K562 (cell line): ENCODE measurements around the gene IL4I1. TPM values are rescaled to one million over a fixed set of nuclear protein-coding genes. Genes with fewer than 3 reads are reported as not detected.

Experiments
- ATAC-seq: fragments of 200-7000 bp; cut with Tn5 transposase; 3 replicates; pipeline ENCODE4 v1.9.1; 2020; ENCODE audit warnings: moderate library complexity
- BruUV-seq: library from RNA; stranded (reverse); fragments of 400-500 nt; replicated peaks from 2 replicates; lab custom pipeline; 2021; lab: Mats Ljungman, UMichigan
- CTCF ChIA-PET: fragments of 300-600 bp; formaldehyde crosslinking; extraction: SDS; loops from one replicate; lab custom pipeline; 2021; ENCODE audit warnings: low intra/inter-chr PET ratio; lab: Yijun Ruan, JAX
- POLR2A ChIA-PET: fragments of 300-600, 350-650 bp; sonication (Branson Sonifier 250); formaldehyde crosslinking; extraction: SDS; loops from one replicate; lab custom pipeline; 2021; ENCODE audit warnings: antibody characterized with exemption, inconsistent platforms; lab: Yijun Ruan, JAX
- DNase-seq, 4 experiments: peaks; one replicate each; pipeline versions ENCODE4 v3.0.0 to v3.0.0-alpha.2; 2011 to 2018; ENCODE audit warnings: low spot score in 3 of 4, mixed read lengths in 3 of 4; ENCODE audit errors: extremely low read depth in 1 of 4
- FAIRE-seq: peaks from 2 replicates; lab custom pipeline; 2011; peaks lifted over from hg19 to GRCh38; lab: Jason Lieb, UNC
- H2AFZ ChIP-seq: 2 replicates; pipeline ENCODE4 v1.6.0; 2011; ENCODE audit warnings: low read depth, low read length, control low read depth, inconsistent platforms
- H3K27ac ChIP-seq: fragments of 200-600 bp; 3 replicates; pipeline ENCODE4 v1.8.0; 2011; ENCODE audit warnings: low read depth, mild to moderate bottlenecking, control low read depth, inconsistent platforms, low read length, moderate library complexity, mixed read lengths; ENCODE audit errors: extremely low read depth
- H3K27me3 ChIP-seq, 2 experiments: fragments of 300-600 bp in 1 of 2; 2 replicates in 1 of 2; 3 replicates in 1 of 2; pipeline versions ENCODE4 v1.6.0 to v1.8.0; 2011; ENCODE audit warnings: inconsistent platforms in 2 of 2, low read length in 2 of 2, mild to moderate bottlenecking in 1 of 2, mixed read lengths in 1 of 2, moderate library complexity in 1 of 2; ENCODE audit not compliant: control insufficient read depth in 2 of 2, insufficient read depth in 2 of 2
- H3K36me3 ChIP-seq: fragments of 300-600 bp; 3 replicates; pipeline ENCODE4 v1.8.0; 2011; ENCODE audit warnings: mild to moderate bottlenecking, low read length, inconsistent platforms; ENCODE audit not compliant: control insufficient read depth, insufficient read depth
- H3K4me1 ChIP-seq, 2 experiments: fragments of 200-600 bp in 1 of 2; replicated peaks in 1 of 2; 2 replicates in 1 of 2; 3 replicates in 1 of 2; pipeline versions ENCODE4 v1.5.1 to v1.8.0; 2011; ENCODE audit warnings: inconsistent platforms in 2 of 2, low read length in 2 of 2, mild to moderate bottlenecking in 1 of 2, mixed read lengths in 1 of 2, moderate library complexity in 1 of 2; ENCODE audit not compliant: control insufficient read depth in 2 of 2, insufficient read depth in 2 of 2
- H3K4me2 ChIP-seq: 2 replicates; pipeline ENCODE4 v1.6.1; 2011; ENCODE audit warnings: low read length, control low read depth, inconsistent platforms, mixed read lengths; ENCODE audit not compliant: insufficient read depth
- H3K4me3 ChIP-seq: fragments of 200-600 bp; sonication (generic), shearing (Covaris generic); 2 replicates; pipeline ENCODE4 v1.5.1; 2016; ENCODE audit warnings: control low read depth, inconsistent platforms
- H3K79me2 ChIP-seq: fragments of 200-600 bp; 3 replicates; pipeline ENCODE4 v1.8.0; 2011; ENCODE audit warnings: low read length, inconsistent platforms; ENCODE audit not compliant: control insufficient read depth, insufficient read depth
- H3K9ac ChIP-seq, 2 experiments: 2 replicates each; pipeline versions ENCODE4 v1.6.0 to v1.6.1; 2011; ENCODE audit warnings: low read depth in 2 of 2, low read length in 2 of 2, control low read depth in 1 of 2, inconsistent platforms in 1 of 2, mild to moderate bottlenecking in 1 of 2, mixed read lengths in 1 of 2; ENCODE audit not compliant: insufficient read depth in 1 of 2
- H3K9me1 ChIP-seq: one replicate; pipeline ENCODE4 v1.6.0; 2011; ENCODE audit warnings: inconsistent platforms, mild to moderate bottlenecking, low read length, moderate library complexity; ENCODE audit not compliant: control insufficient read depth, insufficient read depth
- H3K9me3 ChIP-seq: replicated peaks from 2 replicates; pipeline ENCODE4 v1.5.1; 2011; ENCODE audit warnings: low read depth, low read length, inconsistent platforms; ENCODE audit not compliant: control insufficient read depth, insufficient read depth
- H4K20me1 ChIP-seq: replicated peaks from 2 replicates; pipeline ENCODE4 v1.6.1; 2011; ENCODE audit warnings: low read length, inconsistent platforms, mixed read lengths; ENCODE audit not compliant: control insufficient read depth, insufficient read depth
- DLX4 ChIP-seq: fragments of 250-450 bp; sonication (Bioruptor Pico); IDR thresholded peaks from 2 replicates; pipeline ENCODE4 v1.6.1; 2021; ENCODE audit warnings: mild to moderate bottlenecking
- ELF2 ChIP-seq: fragments of 250-450 bp; sonication (Bioruptor Pico); IDR thresholded peaks from 2 replicates; pipeline ENCODE4 v1.5.0; 2021; ENCODE audit warnings: mild to moderate bottlenecking
- HLTF ChIP-seq: fragments of 450-650 bp; IDR thresholded peaks from 2 replicates; pipeline ENCODE4 v1.6.1; 2016
- HMGN3 ChIP-seq: IDR thresholded peaks from 2 replicates; pipeline ENCODE4 v1.6.1; 2011; ENCODE audit warnings: borderline replicate concordance, low read depth, mild to moderate bottlenecking, mixed read lengths, low read length; ENCODE audit not compliant: insufficient read length; ENCODE audit errors: extremely low read depth
- MEF2A ChIP-seq: IDR thresholded peaks from 2 replicates; pipeline ENCODE4 v1.6.1; 2011; ENCODE audit warnings: low read depth, mild to moderate bottlenecking, low read length, moderate library complexity; ENCODE audit not compliant: control insufficient read depth
- MLLT1 ChIP-seq, 2 experiments: fragments of 450-650 bp; IDR thresholded peaks; 2 replicates each; pipeline ENCODE4 v1.6.1; 2016
- NFATC3 ChIP-seq: fragments of 450-650 bp; IDR thresholded peaks from 2 replicates; pipeline ENCODE4 v1.6.1; 2017; ENCODE audit warnings: mild to moderate bottlenecking
- RBM22 ChIP-seq: fragments of 200-400 bp; formaldehyde crosslinking; IDR thresholded peaks from 2 replicates; pipeline ENCODE4 v1.6.1; 2018; ENCODE audit warnings: low read length, low read depth; ENCODE audit not compliant: poor library complexity, severe bottlenecking
- SOX6 ChIP-seq: fragments of 450-650 bp; IDR thresholded peaks from 2 replicates; pipeline ENCODE4 v1.6.1; 2014; ENCODE audit warnings: mild to moderate bottlenecking
- SREBF2 ChIP-seq: sonication (generic); formaldehyde crosslinking; IDR thresholded peaks from 2 replicates; pipeline ENCODE4 v1.4.0; 2020; ENCODE audit warnings: mild to moderate bottlenecking, missing genetic modification reagents
- TOE1 ChIP-seq, 2 experiments: fragments of 450-650 bp in 1 of 2; sonication (generic) in 1 of 2; formaldehyde crosslinking in 1 of 2; IDR thresholded peaks; 2 replicates each; pipeline versions ENCODE4 v1.7.1 to v1.8.0; 2016 to 2022; ENCODE audit warnings: borderline replicate concordance in 2 of 2, mild to moderate bottlenecking in 2 of 2, antibody characterized with exemption in 1 of 2, inconsistent platforms in 1 of 2, low read depth in 1 of 2, missing genetic modification reagents in 1 of 2, moderate library complexity in 1 of 2
- WGBS: fragments of 100-300 bp; shearing (Covaris generic); methylation state at CpG from one replicate; pipeline ENCODE4 v1.1.6; 2016; ENCODE audit warnings: low coverage, mixed read lengths; ENCODE audit not compliant: insufficient coverage; ENCODE audit errors: missing lambda C conversion rate; 5-methylcytosine and 5-hydroxymethylcytosine counted together
- in situ Hi-C: fragments of 300-500 bp; cut with MboI; formaldehyde crosslinking; loops from 4 replicates; pipeline ENCODE4 v1.15.0; 2018; ENCODE audit warnings: inconsistent platforms, mixed read lengths
- intact Hi-C: fragments of 100-400 bp; cut with micrococcal nuclease; formaldehyde crosslinking; loops from 2 replicates; pipeline ENCODE4 v1.14.2; 2022
- polyA plus RNA-seq, 8 experiments: library from polyadenylated mRNA; depleted of rRNA in 4 of 8; stranded (reverse) in 5 of 8; unstranded in 3 of 8; fragments of >200 nt; fragmentation: Nextera tagmentation in 2 of 8; fragmentation: Illumina TruSeq in 1 of 8; extraction: Ambion mirVana in 2 of 8; extraction: Trizol in 1 of 8; gene quantifications; 2 replicates each; pipeline versions ENCODE4 v1.2.1 to v1.2.3, GENCODE V29; 2011 to 2014; ENCODE audit warnings: inconsistent platforms in 1 of 8, missing spikeins in 1 of 8
- total RNA-seq, 7 experiments: library from RNA; depleted of rRNA in 6 of 7; stranded (reverse); fragments of >200 nt in 6 of 7; fragmentation: Illumina TruSeq in 2 of 7; extraction: Trizol in 2 of 7; gene quantifications; 2 replicates each; pipeline versions ENCODE4 v1.2.1 to v1.2.3, GENCODE V29; 2011 to 2021; ENCODE audit warnings: low replicate concordance in 1 of 7
- TF ChIP-seq, protein P1 (sequence below): fragments of 450-650 bp; IDR thresholded peaks from 2 replicates; pipeline ENCODE4 v1.6.1; 2018; ENCODE audit not compliant: partially characterized antibody
- TF ChIP-seq, protein P2 (sequence below): fragments of 450-650 bp; IDR thresholded peaks from 2 replicates; pipeline ENCODE4 v1.7.0; 2016; ENCODE audit warnings: borderline replicate concordance

The IL4I1 gene
- total and polyA plus RNA-seq, 9 of the 15 experiments (the other 6 are each of a cell fraction or from before 2014, with no cell fraction given) = 0.06 to 0.95 (median 0.43) TPM; not detected in 2

DNA sequence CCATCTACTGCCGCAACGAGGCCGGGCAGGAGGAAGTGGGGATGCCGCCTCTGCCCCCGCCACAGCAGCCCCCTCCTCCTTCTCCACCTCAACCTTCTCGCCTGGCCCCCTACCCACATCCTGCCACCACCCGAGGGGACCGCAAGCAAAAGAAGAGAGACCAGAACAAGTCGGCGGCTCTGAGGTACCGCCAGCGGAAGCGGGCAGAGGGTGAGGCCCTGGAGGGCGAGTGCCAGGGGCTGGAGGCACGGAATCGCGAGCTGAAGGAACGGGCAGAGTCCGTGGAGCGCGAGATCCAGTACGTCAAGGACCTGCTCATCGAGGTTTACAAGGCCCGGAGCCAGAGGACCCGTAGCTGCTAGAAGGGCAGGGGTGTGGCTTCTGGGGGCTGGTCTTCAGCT, 36.0 kb upstream of the IL4I1 start (continued):
- peak; percentile 26 for TF ChIP-seq HMGN3
- TF ChIP-seq RBM22 = peak; percentile 98
- no peak for TF ChIP-seq MEF2A
- TF ChIP-seq, protein P1, sequence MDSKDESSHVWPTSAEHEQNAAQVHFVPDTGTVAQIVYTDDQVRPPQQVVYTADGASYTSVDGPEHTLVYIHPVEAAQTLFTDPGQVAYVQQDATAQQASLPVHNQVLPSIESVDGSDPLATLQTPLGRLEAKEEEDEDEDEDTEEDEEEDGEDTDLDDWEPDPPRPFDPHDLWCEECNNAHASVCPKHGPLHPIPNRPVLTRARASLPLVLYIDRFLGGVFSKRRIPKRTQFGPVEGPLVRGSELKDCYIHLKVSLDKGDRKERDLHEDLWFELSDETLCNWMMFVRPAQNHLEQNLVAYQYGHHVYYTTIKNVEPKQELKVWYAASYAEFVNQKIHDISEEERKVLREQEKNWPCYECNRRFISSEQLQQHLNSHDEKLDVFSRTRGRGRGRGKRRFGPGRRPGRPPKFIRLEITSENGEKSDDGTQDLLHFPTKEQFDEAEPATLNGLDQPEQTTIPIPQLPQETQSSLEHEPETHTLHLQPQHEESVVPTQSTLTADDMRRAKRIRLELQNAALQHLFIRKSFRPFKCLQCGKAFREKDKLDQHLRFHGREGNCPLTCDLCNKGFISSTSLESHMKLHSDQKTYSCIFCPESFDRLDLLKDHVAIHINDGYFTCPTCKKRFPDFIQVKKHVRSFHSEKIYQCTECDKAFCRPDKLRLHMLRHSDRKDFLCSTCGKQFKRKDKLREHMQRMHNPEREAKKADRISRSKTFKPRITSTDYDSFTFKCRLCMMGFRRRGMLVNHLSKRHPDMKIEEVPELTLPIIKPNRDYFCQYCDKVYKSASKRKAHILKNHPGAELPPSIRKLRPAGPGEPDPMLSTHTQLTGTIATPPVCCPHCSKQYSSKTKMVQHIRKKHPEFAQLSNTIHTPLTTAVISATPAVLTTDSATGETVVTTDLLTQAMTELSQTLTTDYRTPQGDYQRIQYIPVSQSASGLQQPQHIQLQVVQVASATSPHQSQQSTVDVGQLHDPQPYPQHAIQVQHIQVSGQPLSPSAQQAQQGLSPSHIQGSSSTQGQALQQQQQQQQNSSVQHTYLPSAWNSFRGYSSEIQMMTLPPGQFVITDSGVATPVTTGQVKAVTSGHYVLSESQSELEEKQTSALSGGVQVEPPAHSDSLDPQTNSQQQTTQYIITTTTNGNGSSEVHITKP = no peak
- TF ChIP-seq ELF2 = 0 out of 2 replicates have a peak, but pooled peaks have one; percentile 18
- TF ChIP-seq DLX4 (CRISPR knock-in tag) = no peak

DNA sequence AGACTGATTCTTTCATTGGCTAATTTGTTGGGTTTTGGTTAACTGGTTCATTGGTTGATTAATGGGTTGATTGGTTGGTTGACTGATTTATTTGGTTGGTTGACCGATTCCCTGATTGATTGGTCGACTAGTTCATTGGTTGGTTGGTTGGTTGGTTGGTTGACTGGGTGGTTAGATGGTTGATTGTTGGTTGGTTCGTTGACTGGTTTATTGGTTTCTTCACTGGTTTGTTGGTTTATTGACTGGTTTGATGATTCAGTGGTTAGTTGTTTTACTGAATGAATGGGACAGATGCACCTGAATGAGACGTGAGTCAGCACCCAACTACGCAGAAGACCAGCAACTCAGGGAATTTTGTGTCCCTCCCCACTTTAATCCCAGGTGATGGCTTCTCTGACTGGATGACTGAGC, 35.4 kb upstream of the IL4I1 start:
- Histone ChIP-seq H3K4me3 (no peak overlapping the region), H4K20me1 (peaks cover 12% of the 10 kb centered on the region), H3K9me1 (peaks cover 5% of the 10 kb centered on the region), H3K9me3 (no peaks in the 10 kb centered on the region), H2AFZ (no peak overlapping the region), H3K79me2 (peaks cover 41% of the 10 kb centered on the region), H3K4me2 (no peak overlapping the region), H3K36me3 (peaks cover 20% of the 10 kb centered on the region), H3K27me3 (no peaks in the 10 kb centered on the region), H3K27ac (no peak overlapping the region), H3K9ac (no peak overlapping the region), H3K4me1 (peaks cover 17 to 44% of the 10 kb centered on the region in 2 experiments)
- ChIA-PET CTCF (no interaction called here), POLR2A (interaction anchor here (0.6 to 6.4 kb wide), 2 partner anchors 17 to 63 kb away, joined by 4 to 105 read pairs; no protein-coding TSS in a partner anchor)
- intact Hi-C loops (no loop called here), in situ Hi-C loops (loop anchor here (10.0 kb wide), 1 partner anchor 163 kb away; no protein-coding TSS in a partner anchor)
- ATAC-seq = no peak
- 80% methylated on average over 5 of the region's 5 CpGs for WGBS
- no TSS peak for BruUV-seq
- DNase-seq = no peak
- FAIRE-seq = no peak
- TF ChIP-seq SREBF2 (CRISPR knock-in tag) (no peak), HLTF (0 out of 2 replicates have a peak, but pooled peaks have one; percentile 54), NFATC3 (0 out of 2 replicates have a peak, but pooled peaks have one; percentile 62), TOE1 (IDR thresholded peaks at IDR 0.05; ENCODE audit: borderline replicate concordance) (0 out of 2 replicates have a peak, but pooled peaks have one; percentile 22), TOE1 (CRISPR knock-in tag; IDR thresholded peaks at IDR 0.05; ENCODE audit: borderline replicate concordance, low read depth) (no peak), MLLT1 (IDR thresholded peaks at IDR 0.05) (peak; percentile 52 to 56; a peak in 2 of 4 replicates), SOX6 (no peak)
- TF ChIP-seq, protein P2, sequence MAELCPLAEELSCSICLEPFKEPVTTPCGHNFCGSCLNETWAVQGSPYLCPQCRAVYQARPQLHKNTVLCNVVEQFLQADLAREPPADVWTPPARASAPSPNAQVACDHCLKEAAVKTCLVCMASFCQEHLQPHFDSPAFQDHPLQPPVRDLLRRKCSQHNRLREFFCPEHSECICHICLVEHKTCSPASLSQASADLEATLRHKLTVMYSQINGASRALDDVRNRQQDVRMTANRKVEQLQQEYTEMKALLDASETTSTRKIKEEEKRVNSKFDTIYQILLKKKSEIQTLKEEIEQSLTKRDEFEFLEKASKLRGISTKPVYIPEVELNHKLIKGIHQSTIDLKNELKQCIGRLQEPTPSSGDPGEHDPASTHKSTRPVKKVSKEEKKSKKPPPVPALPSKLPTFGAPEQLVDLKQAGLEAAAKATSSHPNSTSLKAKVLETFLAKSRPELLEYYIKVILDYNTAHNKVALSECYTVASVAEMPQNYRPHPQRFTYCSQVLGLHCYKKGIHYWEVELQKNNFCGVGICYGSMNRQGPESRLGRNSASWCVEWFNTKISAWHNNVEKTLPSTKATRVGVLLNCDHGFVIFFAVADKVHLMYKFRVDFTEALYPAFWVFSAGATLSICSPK = no peak
